DMS 273 treated with DMSO at 0.1 percent for 48 hours (cell line): ENCODE data around the gene RBM33.

Source experiments
- DNase-seq: peaks from one replicate; lab custom pipeline; 2025; lab: John Stamatoyannopoulos, UW

RBM33 gene

DNA sequence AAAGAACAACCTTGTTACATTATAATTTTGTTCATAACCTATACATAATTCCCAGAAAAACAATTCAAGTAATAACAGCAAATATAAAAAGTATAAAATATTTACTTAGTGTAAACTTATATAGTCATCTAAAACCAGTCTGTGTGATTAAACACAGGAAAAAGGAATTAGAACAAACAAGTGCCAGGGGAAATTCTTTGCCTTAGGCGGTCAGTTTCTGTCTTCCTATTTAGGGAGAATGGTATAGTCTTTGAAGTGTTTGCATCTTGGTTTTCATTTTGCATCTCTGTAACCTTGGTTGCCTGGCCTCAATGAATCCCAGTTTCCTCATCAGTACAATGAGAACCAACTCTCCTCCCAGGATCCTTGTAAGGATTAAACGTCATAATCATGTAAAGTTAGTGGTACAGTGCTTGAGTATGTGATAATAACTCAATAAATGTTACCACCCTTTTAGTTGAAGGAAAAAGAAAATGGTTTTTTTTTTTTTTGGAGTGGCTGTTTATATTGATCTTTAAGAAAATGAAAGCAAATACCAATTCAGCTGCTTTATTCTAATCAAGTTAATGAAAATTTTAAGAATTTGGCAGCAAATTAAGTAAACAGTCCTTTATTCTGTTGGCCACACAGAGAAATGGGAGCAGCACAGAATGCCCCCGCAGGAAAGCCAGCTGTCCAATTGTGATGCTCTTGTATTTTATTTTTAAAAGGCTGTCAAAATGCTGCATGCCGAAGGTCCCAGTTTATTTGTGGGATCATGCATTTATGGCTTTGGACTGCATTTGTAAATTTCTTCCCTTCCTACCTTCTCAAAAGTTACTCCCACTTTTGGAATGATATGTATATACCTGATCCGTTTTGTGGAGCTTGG, 106.0 kb downstream of the RBM33 start:
- no peak for DNase-seq

DNA sequence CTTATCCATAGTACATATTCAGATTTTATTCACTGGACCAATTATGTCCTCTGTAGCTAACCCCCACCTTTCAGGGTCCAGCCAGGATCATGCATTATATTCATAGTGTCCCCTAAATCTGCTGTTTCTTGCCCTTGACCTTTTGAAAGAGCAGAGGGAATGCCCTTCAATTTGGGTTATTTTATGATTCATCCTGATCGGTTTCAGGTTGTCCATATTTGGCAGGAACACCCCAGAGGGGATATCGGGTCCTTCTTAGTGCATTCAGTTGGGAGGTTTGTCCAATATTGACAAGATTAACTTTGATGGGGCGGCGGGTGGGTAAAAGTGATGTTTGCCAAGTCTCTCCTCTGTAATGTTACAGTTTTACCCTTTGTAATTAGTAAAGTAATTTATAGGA, 106.9 kb downstream of the RBM33 start:
- no peak for DNase-seq

DNA sequence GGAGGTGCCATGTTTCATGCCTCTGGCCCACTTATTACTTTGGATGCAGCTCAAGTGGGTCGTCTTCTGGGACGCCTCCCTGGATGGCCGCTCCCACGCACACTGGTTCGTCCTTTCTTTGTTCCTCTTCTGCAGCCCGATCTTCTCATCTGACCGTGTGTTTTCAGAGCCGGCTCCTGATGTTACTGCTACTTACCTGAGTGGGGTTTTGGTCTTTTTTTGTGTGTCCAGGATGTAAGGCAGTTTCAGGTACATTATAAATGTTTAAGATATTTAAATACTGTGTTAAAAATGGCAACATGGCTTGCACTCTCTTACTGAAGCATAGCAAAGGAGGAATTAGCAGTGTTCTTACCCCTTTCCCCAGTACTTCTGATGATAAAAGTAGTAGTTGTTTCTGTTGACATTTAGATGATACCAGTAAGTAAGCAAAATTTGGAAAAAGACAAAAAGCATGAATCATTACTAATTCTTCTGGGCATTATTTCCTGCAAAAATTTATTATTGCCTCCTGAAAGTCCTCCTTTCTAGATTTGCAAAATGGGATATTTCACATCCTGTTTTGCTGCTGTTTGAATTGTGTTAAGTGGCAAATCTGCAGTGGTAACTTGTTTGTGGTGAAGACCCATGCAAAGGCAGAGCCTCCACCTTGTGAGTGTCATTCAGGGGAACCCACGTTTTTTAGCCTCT, 108.4 kb downstream of the RBM33 start:
- no peak for DNase-seq

GRCh38 chr7:155753446-155753965, 109.0 kb downstream of the RBM33 start:
- no peak for DNase-seq

DNA sequence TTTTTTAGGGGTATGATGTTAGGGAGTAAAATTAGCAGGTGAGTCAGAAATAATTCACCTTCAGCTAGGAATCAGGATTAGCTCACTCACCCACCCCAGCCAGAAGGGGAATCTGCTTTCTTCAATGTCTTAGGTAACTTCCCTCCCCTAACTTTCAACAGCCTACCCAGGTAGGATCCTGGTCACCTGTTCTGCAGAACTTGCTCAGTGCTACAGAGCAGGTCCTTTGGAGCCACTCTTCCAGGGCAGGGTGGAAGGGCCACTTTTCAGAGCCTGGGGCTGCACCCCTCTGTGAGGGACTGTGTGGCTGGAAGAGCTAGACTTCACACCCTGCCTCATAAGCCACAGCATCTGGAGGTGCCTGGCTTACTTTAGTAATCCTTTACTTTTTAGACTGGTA, 109.7 kb downstream of the RBM33 start:
- DNase-seq, result no peak

DNA sequence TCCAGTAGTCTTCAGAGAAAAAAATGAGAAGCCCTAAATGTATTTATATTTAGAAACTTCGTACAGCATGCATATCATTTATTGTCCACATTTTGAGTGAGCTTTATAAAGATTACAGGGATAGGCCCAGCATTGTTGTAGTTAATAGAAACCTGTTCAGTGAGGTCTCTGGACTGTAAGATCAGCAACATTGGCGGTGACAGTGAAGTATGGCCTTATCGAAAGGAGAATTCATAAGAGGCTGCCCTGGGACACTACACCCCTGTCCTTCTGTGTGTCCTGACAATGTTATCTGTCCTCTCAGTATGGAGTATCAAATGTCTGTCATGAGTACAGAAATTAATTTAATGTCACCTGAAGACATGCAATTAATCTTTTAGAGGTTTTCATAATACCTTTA, 110.6 kb downstream of the RBM33 start:
- no peak for DNase-seq

- no peak for DNase-seq
These were observed 111.9 kb downstream of the RBM33 start for GRCh38 chr7:155756322-155756721.

GRCh38 chr7:155758348-155758747, 113.9 kb downstream of the RBM33 start:
- no peak for DNase-seq

GRCh38 chr7:155759740-155760430, 115.4 kb downstream of the RBM33 start:
- no peak for DNase-seq

- DNase-seq, result no peak
These were observed 116.7 kb downstream of the RBM33 start for GRCh38 chr7:155761162-155761561.

DNA sequence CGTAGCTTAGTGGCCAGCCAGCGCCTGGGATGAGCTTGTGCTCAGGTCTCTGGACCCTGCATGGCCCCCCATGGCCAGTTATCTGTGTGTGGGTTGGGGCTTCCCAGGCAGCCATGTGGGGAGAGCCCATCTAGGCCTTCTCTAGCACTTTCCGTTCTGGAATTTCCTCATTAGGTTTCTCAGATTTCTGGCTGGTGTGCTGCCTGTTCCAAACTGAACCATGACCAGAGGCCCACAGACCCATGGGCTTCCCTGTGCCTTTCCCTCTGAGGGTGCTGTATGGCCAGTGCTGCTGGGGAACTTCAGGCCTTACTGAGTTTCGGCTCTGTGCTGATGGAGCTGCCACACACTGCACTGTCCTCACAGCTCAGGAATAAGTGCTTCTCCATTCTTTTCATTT, 117.6 kb downstream of the RBM33 start:
- no peak for DNase-seq

DNA sequence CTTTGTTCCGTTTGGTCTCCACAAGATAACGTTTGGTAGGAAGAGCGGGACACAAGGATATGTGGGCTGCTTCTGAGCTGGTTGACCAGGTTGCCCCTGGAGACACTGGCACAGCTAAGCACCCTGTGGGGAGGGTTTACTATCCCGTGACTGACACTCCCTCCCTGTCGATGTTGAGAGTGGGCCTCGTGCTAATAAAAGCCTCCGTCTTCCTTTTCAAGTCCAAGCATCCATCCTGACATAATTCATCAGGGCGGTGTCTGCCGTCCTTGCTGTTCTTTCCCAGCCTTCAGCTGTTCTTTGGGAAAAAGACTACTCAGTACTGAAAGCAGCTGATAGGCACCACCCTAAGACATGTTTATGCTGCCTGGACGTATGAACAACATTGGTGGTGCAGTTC, 118.2 kb downstream of the RBM33 start:
- no peak for DNase-seq

- DNase-seq, result no peak
These were observed 118.7 kb downstream of the RBM33 start for GRCh38 chr7:155763122-155763521.

DNA sequence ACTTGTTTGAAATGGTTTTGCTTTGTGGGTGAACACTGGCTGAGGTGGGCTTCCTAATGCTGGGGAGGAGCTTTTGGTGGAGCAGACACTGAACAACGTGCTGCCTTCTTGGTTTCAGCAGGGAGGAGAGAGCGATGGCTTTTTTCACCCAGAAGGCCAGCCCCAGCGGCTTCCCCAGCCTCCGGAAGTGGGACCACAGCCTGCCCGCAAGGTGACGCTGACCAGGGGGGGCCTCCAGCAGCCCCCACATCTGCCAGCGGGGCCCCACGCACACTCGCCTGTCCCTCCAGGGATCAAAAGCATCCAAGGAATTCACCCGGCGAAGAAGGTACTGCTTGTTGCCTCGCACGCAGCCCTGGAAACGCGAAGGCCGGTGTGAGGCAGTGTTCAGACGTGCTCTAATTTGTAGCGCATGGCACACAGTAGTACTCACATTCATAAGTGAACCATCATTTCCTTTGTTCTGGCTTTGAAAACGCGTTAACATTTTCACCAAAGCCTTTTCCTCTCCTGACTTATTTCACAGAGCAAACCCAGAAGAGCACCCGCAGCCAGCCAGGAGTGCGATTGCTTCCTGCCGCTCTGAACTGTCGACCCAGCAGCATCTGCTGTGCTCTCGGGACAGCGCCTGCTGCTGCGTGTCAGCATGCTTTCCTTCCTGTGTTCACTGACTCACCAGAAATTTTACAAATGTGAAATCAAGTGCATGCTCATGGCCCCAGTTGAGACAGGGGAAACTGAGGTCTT, 119.4 kb downstream of the RBM33 start:
- DNase-seq, result no peak

DNA sequence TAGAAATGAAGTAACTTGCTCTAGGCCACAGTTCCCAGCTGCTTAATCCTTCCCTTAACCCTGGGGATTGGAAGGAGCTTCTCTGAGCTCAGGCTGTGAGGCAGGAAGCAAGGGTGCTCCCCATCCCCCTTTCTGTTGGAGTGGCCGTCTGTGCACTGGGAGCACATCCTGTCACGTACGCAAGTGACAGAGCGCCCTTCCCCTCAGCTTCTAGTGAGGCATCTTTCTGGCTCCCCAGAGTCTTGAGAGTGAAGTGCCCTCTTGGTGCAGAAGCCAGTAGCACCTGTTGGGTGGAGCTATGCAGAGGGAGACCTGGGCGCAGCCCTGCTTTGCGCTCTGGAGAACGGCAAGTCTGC, 120.0 kb downstream of the RBM33 start:
- DNase-seq, result no peak

- no peak for DNase-seq
These were observed 121.0 kb downstream of the RBM33 start for GRCh38 chr7:155765458-155765857.

DNA sequence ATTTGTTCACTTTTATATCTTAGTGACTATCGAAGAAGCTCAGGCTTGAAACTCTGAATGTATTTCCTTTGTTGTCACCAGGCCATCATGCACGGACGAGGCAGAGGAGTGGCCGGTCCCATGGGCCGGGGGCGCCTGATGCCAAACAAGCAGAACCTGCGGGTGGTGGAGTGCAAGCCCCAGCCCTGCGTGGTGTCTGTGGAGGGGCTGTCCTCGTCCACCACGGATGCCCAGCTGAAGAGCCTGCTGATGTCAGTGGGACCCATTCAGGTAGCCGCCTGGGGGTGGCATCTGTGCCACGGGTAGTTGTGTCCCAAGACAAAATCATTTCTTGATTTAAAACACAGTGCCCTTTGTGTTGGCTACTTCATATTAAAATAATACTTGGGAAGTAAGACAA, 121.9 kb downstream of the RBM33 start:
- DNase-seq, result no peak

DNA sequence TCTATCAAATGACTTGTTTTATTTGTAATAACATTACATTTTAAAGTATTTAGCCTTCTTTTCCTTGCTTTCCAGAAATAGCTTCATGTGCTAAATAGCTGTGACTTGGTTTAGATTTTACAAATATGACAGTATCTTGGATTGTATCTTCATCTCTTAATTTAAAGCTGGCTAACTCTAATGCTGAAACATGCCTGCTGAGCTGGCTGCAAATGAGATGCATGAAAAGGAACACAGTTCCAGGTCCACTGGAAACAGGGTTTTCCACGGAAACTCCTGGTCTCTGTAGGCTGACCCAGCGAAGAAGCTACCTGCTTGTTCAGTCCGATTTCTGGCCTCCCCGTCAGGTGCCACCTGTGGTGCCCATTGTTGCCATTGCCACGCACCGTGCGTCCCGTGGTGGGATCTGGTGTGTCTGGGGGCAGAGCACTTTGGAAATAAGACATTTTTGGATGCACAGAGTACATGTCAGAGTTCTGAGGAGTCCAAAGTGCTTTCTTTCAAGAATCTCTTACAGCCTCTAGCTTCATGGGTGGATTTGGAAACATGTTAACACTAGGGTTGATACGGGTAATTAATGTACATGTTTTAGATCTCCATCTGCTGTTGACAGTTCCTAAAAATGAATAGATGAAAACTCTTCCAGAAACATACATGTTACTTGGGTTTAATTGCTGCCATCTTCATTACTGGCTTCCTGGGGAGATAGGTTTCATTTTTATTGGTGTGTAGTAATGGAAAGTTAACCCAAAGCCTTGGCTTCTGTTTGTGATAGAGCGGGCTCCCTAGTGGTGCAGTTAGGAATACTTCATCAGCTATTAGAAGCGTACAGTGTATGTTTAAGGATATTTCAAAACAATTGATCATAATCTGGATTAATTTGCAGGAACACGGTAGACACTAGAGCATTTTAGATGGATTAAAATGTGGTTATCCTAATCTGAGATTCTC, 122.8 kb downstream of the RBM33 start:
- DNase-seq, result no peak

DNA sequence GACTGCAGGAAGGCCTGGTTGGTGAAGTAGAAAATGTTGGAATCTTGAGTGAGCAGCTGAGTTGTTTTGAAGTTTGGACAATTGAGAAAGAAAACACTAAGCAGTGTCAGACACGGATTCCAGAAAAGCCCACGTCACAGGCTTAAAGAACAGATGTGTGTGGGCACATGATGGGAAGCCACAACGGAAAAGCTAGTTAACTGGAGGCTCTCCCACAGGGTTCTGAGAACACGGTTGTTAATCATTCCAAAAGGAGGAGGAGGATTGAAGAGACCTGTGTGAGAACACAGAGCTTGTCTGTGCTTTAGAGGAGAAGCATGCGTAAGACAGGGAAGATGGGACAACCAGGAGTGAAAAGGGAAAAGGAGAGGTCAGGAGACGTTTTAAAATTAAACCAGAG, 125.2 kb downstream of the RBM33 start:
- no peak for DNase-seq

DNA sequence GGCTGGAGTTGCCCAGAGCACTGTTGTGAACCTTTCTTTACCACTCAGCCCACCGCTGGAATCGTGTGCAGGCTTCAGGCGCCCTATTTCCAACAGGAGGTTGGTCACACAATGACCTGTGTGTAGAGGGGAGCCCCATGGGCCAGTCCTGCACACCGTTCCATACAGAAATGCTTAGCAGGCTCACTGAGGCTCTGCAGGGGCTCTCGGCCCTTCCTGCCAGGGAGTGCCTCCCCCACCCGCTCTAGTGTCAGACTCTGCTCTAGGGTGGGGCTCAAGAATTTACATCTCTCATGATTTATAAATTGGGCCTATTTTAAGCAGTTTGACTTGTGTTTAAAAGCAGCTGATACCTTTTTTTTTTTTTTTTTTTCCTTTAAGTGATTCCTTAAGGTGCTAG, 125.8 kb downstream of the RBM33 start:
- DNase-seq, result no peak

DNA sequence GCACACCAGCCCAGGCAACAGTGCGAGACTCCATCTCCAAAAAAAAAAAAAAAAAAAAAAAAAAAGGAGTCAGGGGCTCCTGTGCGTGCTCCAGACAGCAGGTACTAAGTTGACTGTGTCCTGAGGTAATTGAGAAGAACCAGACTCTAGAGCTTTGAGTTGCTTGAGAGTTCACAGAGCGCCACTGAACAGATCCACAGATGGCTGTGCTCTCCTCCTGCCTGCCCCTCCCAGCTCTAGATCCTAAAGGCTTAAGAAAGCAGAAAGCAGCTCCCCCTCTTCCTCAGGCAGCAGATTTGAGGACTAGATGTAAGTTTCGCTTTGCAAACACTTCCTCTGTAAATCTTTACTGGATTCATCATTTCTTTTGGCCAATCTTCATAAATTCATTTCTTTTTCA, 129.1 kb downstream of the RBM33 start:
- DNase-seq, result no peak
